Kasumi-1 (cell line): ENCODE data around the gene ANP32A.
"Not testable (repeated sequence)": the region's sequence is repeated elsewhere in the genome, so short reads cannot be mapped to it uniquely, and the experiment has no call there.

Source experiments
- DNase-seq, 2 experiments: peaks; one replicate each; lab custom pipeline; 2025; lab: John Stamatoyannopoulos, UW

ANP32A gene

GRCh38 chr15:68781766-68782588 is 38.7 kb downstream of the ANP32A start:
- DNase-seq, result peak; percentile 88 to 94

DNA sequence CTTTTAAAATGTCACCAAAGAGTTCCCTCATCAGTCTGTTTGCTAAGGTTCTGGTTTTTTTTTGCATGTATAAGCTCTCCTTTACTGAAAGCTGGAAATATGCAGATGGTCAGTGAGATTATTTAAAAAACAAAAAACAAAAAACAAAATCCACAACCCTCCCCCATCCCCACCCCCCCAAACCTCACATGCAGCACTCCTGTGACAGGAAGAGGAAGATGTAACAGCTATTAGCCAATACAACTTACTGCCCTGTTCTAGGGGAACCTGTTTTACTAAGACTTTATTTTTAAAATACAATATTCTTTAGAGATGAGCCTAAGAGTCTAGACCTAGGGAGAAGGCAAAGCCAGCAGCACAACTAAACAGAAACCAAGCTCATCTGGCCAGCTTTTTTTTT is 39.5 kb downstream of the ANP32A start:
- peak; percentile 22 to 24 for DNase-seq

DNA sequence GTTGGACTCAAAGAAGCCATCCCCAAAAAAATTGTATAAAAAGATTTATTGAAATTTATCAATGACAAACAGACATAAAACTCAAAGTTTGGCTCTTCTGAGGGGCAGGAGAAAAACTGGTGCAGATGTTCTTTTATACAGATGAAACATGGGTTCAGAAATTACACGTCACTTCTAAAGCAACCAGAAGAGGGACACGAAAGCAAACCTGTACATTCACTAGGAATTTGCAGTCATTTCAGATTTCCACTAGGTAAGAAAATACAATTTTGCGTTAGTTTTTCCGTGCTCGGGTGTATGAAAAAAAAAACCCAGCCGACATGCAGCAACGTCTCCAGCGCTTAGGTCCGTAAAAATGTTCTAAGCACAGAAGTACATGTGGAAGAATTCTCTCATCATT is 41.8 kb downstream of the ANP32A start:
- peak; percentile 16 to 25 for DNase-seq

GRCh38 chr15:68776477-68777270 is 44.0 kb downstream of the ANP32A start:
- DNase-seq, result no peak

GRCh38 chr15:68775671-68776476 is 44.8 kb downstream of the ANP32A start:
- no peak for DNase-seq

DNA sequence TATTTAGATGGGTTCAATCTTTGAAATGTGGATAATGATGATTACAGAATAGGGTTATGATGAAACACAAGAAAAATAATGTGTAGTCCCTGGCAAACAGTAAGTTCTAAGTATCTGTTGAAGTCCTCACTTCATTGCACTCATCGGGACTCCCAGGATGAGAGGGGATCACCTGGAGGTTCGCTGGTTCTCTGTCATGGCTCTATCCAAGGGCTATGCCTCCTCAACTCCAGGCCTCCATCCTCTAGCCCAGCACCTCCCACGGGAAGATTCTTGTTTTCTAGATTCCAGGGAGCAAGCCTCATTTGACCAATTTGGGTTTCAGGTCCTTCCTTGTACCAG is 45.5 kb downstream of the ANP32A start:
- DNase-seq, result no peak

DNA sequence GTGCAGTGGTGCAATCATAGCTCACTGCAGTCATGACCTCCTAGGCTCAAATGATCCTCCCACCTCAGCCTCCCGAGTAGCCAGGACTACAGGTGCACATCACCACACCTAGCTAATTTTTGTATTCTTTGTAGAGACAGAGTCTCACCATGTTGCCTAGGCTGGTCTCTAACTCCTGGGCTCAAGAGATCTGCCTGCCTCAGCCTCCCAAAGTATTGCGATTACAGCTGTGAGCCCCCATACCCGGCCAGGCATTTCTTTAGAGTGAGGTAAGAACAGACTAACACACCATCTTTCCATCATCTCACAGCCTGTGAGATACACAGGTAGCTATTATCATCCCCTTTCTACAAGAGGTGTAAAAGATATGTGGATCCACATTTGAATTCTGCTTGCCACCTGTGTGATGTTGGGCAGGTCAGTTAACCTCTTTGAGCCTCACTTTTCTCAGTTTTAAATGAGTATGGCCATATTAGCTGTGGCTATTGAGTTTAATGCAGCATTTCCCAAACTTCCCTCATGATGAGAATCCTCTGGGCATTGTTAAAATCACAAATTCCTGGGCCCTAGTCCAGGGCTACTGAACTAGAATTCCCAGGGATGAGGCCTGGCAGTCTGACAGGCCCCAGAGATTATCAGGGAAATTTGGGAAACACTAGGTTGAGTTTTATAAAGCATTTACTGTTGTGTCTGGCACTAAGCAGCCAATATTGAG is 46.0 kb downstream of the ANP32A start:
- no peak for DNase-seq

DNA sequence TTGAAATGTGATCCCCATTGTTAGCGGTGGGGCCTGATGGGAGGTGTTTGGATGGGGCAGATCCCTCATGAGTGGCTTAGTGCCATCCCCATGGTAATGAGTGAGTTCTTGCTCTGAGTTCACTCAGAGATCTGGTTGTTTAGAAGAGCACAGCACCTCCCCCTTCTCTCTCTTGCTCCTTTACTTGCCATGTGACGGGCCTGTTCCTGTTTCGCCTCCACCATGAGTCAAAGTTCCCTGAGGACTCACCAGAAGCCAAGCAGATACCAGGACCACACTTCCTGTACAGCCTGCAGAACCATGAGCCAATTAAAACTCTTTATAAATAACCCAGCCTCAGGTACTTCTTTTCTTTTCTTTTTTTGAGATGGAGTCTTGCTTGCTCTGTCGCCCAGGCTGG is 46.6 kb downstream of the ANP32A start:
- DNase-seq, result no peak

DNA sequence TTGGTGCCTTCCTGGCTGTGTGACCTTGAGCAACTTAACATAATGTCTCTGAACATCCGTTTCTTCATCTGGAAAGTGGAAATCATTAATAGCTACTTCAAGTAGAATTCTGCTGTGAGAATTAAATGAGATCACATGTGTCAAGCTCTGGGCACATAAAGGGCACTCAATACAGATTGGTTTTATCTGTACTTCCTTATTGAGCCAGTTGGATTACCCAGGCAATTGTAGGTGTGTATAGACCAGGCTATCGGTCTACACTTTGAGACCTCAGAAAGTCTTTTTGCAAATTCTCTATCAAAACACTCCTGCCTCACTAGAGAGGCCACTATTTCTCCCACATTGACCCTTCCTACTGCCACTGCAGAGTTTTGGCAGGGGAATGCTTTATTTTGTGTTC is 47.7 kb downstream of the ANP32A start:
- no peak for DNase-seq

DNA sequence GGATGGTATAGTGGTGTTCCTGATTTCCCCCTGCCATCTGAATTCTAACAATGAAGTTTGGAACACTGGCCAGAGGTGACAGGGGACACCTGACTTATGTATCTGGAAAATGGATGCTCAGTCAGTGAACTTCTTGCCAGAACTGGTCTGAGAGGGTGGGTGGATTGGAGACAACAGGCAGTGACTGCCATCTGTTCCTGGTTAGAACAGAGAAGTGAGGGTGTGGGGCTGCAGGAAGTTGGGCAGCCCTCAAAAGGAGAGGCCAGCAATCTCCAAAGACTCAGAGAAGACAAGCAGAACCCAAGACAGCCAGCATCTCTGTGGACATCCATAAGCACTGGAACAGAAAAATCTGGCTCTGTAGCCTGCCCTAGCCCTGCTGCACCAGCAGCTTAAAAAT is 50.5 kb downstream of the ANP32A start:
- DNase-seq, result no peak

DNA sequence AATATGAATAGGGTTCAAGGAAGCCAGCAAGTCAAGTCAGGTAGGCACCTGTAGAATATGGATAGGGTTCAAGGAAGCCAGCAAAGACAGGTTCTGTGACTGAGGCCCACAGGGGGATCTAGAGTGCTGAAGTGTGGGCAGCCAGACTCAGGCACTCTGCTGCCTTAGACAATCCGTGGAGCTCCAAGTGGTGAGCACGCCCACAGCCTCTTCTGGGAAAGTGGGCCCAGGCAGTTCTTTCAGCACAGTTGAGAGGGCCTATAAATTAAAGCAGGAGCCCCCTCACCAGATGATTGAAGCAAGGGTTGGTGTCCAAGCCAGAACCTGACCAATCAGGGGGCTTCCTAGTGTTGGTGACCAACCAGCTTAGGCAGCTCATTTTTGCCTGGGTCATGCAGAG is 51.0 kb downstream of the ANP32A start:
- no peak for DNase-seq

- DNase-seq, result no peak
Measured at GRCh38 chr15:68768321-68768720, 52.4 kb downstream of the ANP32A start.

DNA sequence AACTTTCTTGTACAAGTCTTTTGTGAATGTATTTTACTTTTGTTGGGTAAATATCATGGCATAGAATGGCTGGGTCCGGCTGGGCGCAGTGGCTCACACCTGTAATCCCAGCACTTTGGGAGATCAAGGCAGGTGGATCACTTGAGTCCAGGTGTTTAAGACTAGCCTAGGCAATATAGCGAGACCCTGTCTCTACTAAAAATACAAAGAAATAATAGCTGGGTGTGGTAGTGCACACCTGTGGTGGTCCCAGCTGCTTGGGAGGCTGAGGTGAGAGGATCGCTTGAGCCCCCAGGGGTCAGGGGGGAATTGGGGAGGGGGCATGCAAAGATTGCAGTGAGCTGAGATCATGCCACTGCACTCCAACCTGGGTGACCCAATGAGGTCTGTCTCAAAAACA is 52.9 kb downstream of the ANP32A start:
- DNase-seq, result no peak

DNA sequence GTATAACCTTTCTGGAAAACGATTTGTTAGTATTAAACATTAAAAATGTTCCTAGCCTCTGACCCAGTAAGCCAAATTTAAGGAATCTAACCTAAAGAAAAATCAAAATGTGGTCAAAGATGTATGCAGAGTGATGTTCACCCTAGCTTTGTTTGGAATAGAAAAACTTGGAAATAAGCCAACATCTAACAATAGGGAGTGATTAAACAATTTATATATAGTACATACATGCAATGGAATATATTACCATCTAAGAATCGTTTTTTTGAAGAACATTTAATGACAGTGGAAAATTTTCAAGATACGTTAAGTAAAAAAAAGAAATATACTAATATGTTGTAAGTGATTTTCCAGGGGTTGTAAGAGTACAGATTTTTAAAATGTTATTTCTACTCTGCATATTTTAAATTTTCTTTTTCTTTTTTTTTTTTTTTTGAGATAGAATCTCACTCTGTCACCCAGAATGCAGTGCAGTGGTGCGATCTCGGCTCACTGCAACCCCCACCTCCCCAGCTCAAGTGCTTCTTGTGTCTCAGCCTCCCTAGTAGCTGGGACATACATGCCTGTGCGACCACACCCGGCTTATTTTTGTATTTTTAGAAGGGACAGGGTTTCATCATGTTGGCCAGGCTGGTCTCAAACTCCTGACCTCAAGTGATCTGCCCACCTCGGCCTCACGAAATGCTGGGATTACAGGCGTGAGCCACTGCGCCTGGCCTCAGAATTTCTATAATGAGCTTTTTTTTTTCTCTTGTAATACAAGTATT is 54.9 kb downstream of the ANP32A start:
- no peak for DNase-seq

GRCh38 chr15:68764090-68764489 is 56.6 kb downstream of the ANP32A start:
- DNase-seq, result no peak

GRCh38 chr15:68763063-68763462 is 57.6 kb downstream of the ANP32A start:
- no peak for DNase-seq

GRCh38 chr15:68759982-68760579 is 60.6 kb downstream of the ANP32A start:
- DNase-seq, result not testable (repeated sequence)

GRCh38 chr15:68755731-68756130 is 65.0 kb downstream of the ANP32A start:
- DNase-seq, result no peak

- DNase-seq, result no peak
Measured at GRCh38 chr15:68751622-68752021, 69.1 kb downstream of the ANP32A start.

DNA sequence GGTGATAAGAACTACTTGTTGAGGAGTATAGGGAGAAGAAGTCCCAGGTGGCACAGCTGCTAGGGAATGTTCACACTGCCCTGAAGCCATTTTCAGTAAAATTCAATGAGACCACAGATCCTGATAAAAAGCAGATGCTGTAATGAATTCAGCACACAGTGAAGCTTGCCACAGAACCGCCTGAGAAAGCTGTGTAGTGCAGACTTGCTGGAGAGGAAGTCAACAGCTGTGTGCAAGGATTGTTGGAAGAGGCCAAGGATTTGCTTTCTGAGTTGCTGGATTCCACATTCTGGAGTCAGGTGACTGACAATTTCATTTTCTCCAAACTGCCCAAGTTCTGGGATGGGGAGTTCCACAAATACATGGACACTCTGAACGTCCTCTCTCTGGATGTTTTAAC is 70.9 kb downstream of the ANP32A start:
- DNase-seq, result no peak

- peak in 1 of 2 experiments; percentile 8 for DNase-seq
Measured at GRCh38 chr15:68749365-68749764, 71.3 kb downstream of the ANP32A start.
